ENCODE measurements around the gene FAM120B. TPM values are rescaled to one million over a fixed set of nuclear protein-coding genes. Genes with fewer than 3 reads are reported as not detected.

Gene FAM120B, protein sequence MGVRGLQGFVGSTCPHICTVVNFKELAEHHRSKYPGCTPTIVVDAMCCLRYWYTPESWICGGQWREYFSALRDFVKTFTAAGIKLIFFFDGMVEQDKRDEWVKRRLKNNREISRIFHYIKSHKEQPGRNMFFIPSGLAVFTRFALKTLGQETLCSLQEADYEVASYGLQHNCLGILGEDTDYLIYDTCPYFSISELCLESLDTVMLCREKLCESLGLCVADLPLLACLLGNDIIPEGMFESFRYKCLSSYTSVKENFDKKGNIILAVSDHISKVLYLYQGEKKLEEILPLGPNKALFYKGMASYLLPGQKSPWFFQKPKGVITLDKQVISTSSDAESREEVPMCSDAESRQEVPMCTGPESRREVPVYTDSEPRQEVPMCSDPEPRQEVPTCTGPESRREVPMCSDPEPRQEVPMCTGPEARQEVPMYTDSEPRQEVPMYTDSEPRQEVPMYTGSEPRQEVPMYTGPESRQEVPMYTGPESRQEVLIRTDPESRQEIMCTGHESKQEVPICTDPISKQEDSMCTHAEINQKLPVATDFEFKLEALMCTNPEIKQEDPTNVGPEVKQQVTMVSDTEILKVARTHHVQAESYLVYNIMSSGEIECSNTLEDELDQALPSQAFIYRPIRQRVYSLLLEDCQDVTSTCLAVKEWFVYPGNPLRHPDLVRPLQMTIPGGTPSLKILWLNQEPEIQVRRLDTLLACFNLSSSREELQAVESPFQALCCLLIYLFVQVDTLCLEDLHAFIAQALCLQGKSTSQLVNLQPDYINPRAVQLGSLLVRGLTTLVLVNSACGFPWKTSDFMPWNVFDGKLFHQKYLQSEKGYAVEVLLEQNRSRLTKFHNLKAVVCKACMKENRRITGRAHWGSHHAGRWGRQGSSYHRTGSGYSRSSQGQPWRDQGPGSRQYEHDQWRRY
- total RNA-seq = 10 to 100 TPM; 46.8 to 48.6 TPM
- polyA plus RNA-seq = 10 to 100 TPM; 22.7 to 33.4 TPM

DNA sequence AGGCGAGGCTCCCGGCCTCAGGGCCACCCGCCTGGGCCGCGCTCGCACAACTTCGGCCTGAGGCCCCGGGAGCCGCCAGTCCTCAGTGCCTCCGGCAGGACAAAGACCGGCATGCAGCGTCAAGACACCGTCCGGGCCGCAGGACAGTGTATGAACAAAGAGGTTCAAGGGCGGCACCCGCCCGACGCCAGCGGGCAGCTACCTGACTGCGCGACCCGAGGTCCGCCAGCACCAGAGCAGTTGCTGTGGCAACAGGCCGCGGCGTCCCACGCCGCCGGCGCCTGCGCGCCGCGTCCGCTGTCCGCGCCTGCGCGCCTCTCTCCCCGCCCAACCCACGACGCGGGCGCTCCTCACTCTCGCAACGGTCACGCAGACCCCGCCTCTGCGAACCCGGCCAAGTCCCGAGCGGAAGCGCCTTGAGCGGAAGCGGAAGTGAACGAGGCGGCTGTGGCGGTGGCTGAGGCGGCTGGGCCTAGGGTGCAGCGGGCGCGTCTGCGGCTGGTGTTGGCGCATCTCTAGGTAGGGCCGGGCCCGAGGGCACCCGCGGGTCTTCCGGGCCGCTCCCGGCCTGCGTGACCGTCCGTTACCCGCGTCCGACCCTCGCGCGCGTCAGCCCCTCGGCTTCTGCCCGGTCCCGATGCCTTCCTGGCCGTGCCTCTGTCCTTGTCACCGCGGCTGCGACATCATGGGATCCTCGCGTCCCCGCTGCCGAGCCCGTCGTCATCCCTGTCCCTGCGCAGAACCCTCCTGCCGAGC, at the start of gene FAM120B:
Gene FAM120B, plus strand, starts transcription at position 435 of the 756 bp plus-strand sequence. CDS start 10,633 bp downstream, outside the sequence.
- H3K4me1 ChIP-seq (ENCODE audit: insufficient read depth, low read length) = peaks cover 53% of the 10 kb centered on the region
- no peaks in the 10 kb centered on the region for H3K36me3 ChIP-seq (ENCODE audit: insufficient read depth, low read length)
- Mint-ChIP-seq H3K4me3 (peak within 1 kb of the TSS; percentile 91 to 99 (median 94)), H3K36me3 (peaks cover 0 to 18% of the 10 kb centered on the region in 2 donors), H3K27ac (peak within 1 kb of the TSS; percentile 93 to 98 (median 97)), H3K9me3 (peaks cover 0 to 3% (median 0%) of the 10 kb centered on the region in 8 donors), H3K4me1 (peaks cover 34 to 43% (median 41%) of the 10 kb centered on the region in 4 donors), H3K27me3 (peaks cover 8 to 14% of the 10 kb centered on the region in 2 donors)
- intact Hi-C loops (cut with micrococcal nuclease) = loop anchor here (1.0 to 10.0 kb wide), 7 partner anchors 14 to 1094 kb away; partner anchors contain the start of genes C6orf120, DYNLT2, ERMARD and TBP
- DNase-seq = peak; percentile 95 to 96 (median 95)
- H3K4me3 ChIP-seq (ENCODE audit: low read length in 2 of 2) = peak within 1 kb of the TSS; percentile 85 to 99
- ChIA-PET POLR2A (ENCODE audit: partially characterized antibody) (interaction anchor here (0.8 to 4.1 kb wide), 12 partner anchors 10 to 605 kb away, joined by 3 to 22 read pairs (median 6); partner anchors contain the start of genes C6orf120, DLL1, DYNLT2 and ERMARD), CTCF (ENCODE audit: partially characterized antibody) (interaction anchor here (4.4 kb wide), 1 partner anchor 14 kb away, joined by 31 read pairs; the partner anchor contains the start of gene DLL1)
- no peaks in the 10 kb centered on the region for H3K27me3 ChIP-seq (ENCODE audit: insufficient read depth, low read length)
- H3K27ac ChIP-seq (ENCODE audit: low read depth, low read length) = peak within 1 kb of the TSS; percentile 84
- no peaks in the 10 kb centered on the region for H3K9me3 ChIP-seq (ENCODE audit: control insufficient read depth in 1 of 2, low read length in 2 of 2)

GRCh38 chr6:170257376-170257775, 49.2 kb upstream of the FAM120B start:
- H3K4me1 ChIP-seq (ENCODE audit: insufficient read depth, low read length) = no peaks in the 10 kb centered on the region
- ChIA-PET CTCF (ENCODE audit: partially characterized antibody) (no interaction called here), POLR2A (ENCODE audit: partially characterized antibody) (no interaction called here)
- no peak overlapping the region for H3K27ac Mint-ChIP-seq
- intact Hi-C loops (cut with micrococcal nuclease) = no loop called here
- H3K4me3 Mint-ChIP-seq = no peak overlapping the region
- H3K27me3 Mint-ChIP-seq = peaks cover 5% of the 10 kb centered on the region in 2 donors
- H3K9me3 Mint-ChIP-seq = peaks cover 0 to 2% (median 0%) of the 10 kb centered on the region in 8 donors
- no peaks in the 10 kb centered on the region for H3K4me1 Mint-ChIP-seq
- no peaks in the 10 kb centered on the region for H3K36me3 ChIP-seq (ENCODE audit: insufficient read depth, low read length)
- no peak overlapping the region for H3K4me3 ChIP-seq (ENCODE audit: low read length in 2 of 2)
- H3K9me3 ChIP-seq (ENCODE audit: control insufficient read depth in 1 of 2, low read length in 2 of 2) = no peaks in the 10 kb centered on the region
- no peak overlapping the region for H3K27ac ChIP-seq (ENCODE audit: low read depth, low read length)
- DNase-seq = no peak
- H3K36me3 Mint-ChIP-seq = no peaks in the 10 kb centered on the region
- H3K27me3 ChIP-seq (ENCODE audit: insufficient read depth, low read length) = no peaks in the 10 kb centered on the region

GRCh38 chr6:170258407-170258806, 48.2 kb upstream of the FAM120B start:
- Mint-ChIP-seq H3K27ac (no peak overlapping the region), H3K4me1 (no peaks in the 10 kb centered on the region), H3K27me3 (peaks cover 6 to 7% of the 10 kb centered on the region in 2 donors), H3K9me3 (peaks cover 0 to 2% (median 0%) of the 10 kb centered on the region in 8 donors), H3K36me3 (no peaks in the 10 kb centered on the region), H3K4me3 (no peak overlapping the region)
- intact Hi-C loops (cut with micrococcal nuclease) = no loop called here
- Histone ChIP-seq H3K27me3 (ENCODE audit: insufficient read depth, low read length) (no peaks in the 10 kb centered on the region), H3K4me1 (ENCODE audit: insufficient read depth, low read length) (no peaks in the 10 kb centered on the region), H3K36me3 (ENCODE audit: insufficient read depth, low read length) (no peaks in the 10 kb centered on the region), H3K4me3 (ENCODE audit: low read length in 2 of 2) (no peak overlapping the region), H3K9me3 (ENCODE audit: control insufficient read depth in 1 of 2, low read length in 2 of 2) (no peaks in the 10 kb centered on the region), H3K27ac (ENCODE audit: low read depth, low read length) (no peak overlapping the region)
- POLR2A ChIA-PET (ENCODE audit: partially characterized antibody) = no interaction called here
- DNase-seq = no peak
- CTCF ChIA-PET (ENCODE audit: partially characterized antibody) = no interaction called here

GRCh38 chr6:170259278-170259677, 47.3 kb upstream of the FAM120B start:
- no peaks in the 10 kb centered on the region for H3K36me3 Mint-ChIP-seq
- Histone ChIP-seq H3K4me3 (ENCODE audit: low read length in 2 of 2) (no peak overlapping the region), H3K4me1 (ENCODE audit: insufficient read depth, low read length) (no peaks in the 10 kb centered on the region), H3K36me3 (ENCODE audit: insufficient read depth, low read length) (no peaks in the 10 kb centered on the region), H3K27me3 (ENCODE audit: insufficient read depth, low read length) (no peaks in the 10 kb centered on the region), H3K9me3 (ENCODE audit: control insufficient read depth in 1 of 2, low read length in 2 of 2) (no peaks in the 10 kb centered on the region), H3K27ac (ENCODE audit: low read depth, low read length) (no peak overlapping the region)
- H3K27me3 Mint-ChIP-seq = peaks cover 7 to 10% of the 10 kb centered on the region in 2 donors
- no peak overlapping the region for H3K27ac Mint-ChIP-seq
- no peak for DNase-seq
- peaks cover 0 to 2% (median 0%) of the 10 kb centered on the region in 8 donors for H3K9me3 Mint-ChIP-seq
- no peaks in the 10 kb centered on the region for H3K4me1 Mint-ChIP-seq
- intact Hi-C loops (cut with micrococcal nuclease) = no loop called here
- CTCF ChIA-PET (ENCODE audit: partially characterized antibody) = no interaction called here
- POLR2A ChIA-PET (ENCODE audit: partially characterized antibody) = no interaction called here
- no peak overlapping the region for H3K4me3 Mint-ChIP-seq

- intact Hi-C loops (cut with micrococcal nuclease) = no loop called here
- H3K36me3 Mint-ChIP-seq = no peaks in the 10 kb centered on the region
- no peaks in the 10 kb centered on the region for H3K27me3 ChIP-seq (ENCODE audit: insufficient read depth, low read length)
- H3K9me3 ChIP-seq (ENCODE audit: control insufficient read depth in 1 of 2, low read length in 2 of 2) = no peaks in the 10 kb centered on the region
- DNase-seq = no peak
- no peak overlapping the region for H3K27ac ChIP-seq (ENCODE audit: low read depth, low read length)
- no peaks in the 10 kb centered on the region for H3K36me3 ChIP-seq (ENCODE audit: insufficient read depth, low read length)
- H3K9me3 Mint-ChIP-seq = peaks cover 0 to 2% (median 0%) of the 10 kb centered on the region in 8 donors
- H3K4me3 Mint-ChIP-seq = no peak overlapping the region
- ChIA-PET CTCF (ENCODE audit: partially characterized antibody) (interaction anchor here (0.9 kb wide), 1 partner anchor 33 kb away, joined by 3 read pairs; no protein-coding TSS in a partner anchor), POLR2A (ENCODE audit: partially characterized antibody) (no interaction called here)
- no peak overlapping the region for H3K4me3 ChIP-seq (ENCODE audit: low read length in 2 of 2)
- H3K4me1 Mint-ChIP-seq = no peaks in the 10 kb centered on the region
- no peak overlapping the region for H3K27ac Mint-ChIP-seq
- no peaks in the 10 kb centered on the region for H3K4me1 ChIP-seq (ENCODE audit: insufficient read depth, low read length)
- peaks cover 6 to 10% of the 10 kb centered on the region in 2 donors for H3K27me3 Mint-ChIP-seq
These were observed 45.9 kb upstream of the FAM120B start for GRCh38 chr6:170260686-170261085.

DNA sequence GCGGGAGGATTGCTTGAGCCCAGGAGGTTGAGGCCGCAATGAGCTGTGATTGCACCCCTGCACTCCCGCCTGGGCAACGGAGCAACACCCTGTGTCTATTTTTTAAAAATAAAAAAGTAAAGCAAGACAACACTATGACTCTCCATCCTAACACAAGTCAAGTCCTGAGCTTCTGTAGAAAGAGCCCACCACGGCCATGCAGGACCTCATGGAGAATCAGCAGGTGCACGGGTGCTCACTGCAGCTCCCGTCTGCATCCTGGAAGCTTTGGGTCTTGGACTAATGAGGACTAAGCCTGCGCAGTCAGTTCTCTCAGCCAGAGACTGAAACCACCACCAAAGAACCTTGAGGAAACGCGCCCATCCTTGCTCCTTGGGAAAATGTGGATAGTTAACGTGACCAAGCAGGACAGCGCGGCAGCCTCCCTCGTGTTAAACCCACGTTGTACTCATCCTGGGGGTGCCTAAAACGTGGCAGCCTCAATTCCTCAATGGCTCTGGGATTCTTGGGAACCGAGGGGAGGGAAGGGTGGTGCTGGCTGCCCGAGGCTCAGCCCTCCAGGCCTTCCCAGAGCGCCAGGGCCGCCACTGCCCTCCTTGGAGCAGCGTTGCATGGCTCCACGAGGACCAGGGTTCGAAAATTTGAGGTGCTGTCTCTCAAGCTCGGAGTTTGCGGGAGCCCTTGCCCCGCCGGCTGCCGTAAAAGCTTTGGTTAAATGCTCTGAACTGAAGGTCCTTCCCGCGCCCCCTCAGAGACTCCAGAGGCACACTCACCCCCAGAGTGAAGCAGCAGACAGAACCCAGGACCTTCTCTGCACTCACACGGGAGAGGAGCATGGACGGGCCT, 44.7 kb upstream of the FAM120B start:
- DNase-seq = no peak
- peaks cover 6 to 10% of the 10 kb centered on the region in 2 donors for H3K27me3 Mint-ChIP-seq
- no peaks in the 10 kb centered on the region for H3K4me1 ChIP-seq (ENCODE audit: insufficient read depth, low read length)
- POLR2A ChIA-PET (ENCODE audit: partially characterized antibody) = no interaction called here
- no peak overlapping the region for H3K4me3 Mint-ChIP-seq
- H3K9me3 Mint-ChIP-seq = peaks cover 0 to 2% (median 0%) of the 10 kb centered on the region in 8 donors
- no peaks in the 10 kb centered on the region for H3K36me3 ChIP-seq (ENCODE audit: insufficient read depth, low read length)
- H3K4me3 ChIP-seq (ENCODE audit: low read length in 2 of 2) = no peak overlapping the region
- H3K27ac ChIP-seq (ENCODE audit: low read depth, low read length) = no peak overlapping the region
- H3K9me3 ChIP-seq (ENCODE audit: control insufficient read depth in 1 of 2, low read length in 2 of 2) = no peaks in the 10 kb centered on the region
- CTCF ChIA-PET (ENCODE audit: partially characterized antibody) = no interaction called here
- no peaks in the 10 kb centered on the region for H3K36me3 Mint-ChIP-seq
- no peak overlapping the region for H3K27ac Mint-ChIP-seq
- H3K4me1 Mint-ChIP-seq = no peaks in the 10 kb centered on the region
- intact Hi-C loops (cut with micrococcal nuclease) = no loop called here
- H3K27me3 ChIP-seq (ENCODE audit: insufficient read depth, low read length) = no peaks in the 10 kb centered on the region

All from CD4-positive, alpha-beta memory T cell (primary cell).